Ovary (tissue), 3 donors: Measurements from ENCODE around the gene NUS1.

Source experiments
- EP300 ChIP-seq: sonication (generic); formaldehyde crosslinking; IDR thresholded peaks from one replicate; pipeline ENCODE4 v1.6.1; 2017; ENCODE audit warnings: antibody characterized with exemption
- POLR2A ChIP-seq: fragments of 450-650 bp; IDR thresholded peaks from one replicate; pipeline ENCODE4 v1.6.1; 2017; ENCODE audit warnings: antibody characterized with exemption, mild to moderate bottlenecking, moderate library complexity
- TF ChIP-seq, protein P1 (sequence below), 3 donors: fragments of 450-650 bp in 2 of 3; fragments of 200-600 bp in 1 of 3; IDR thresholded peaks; one replicate each; pipeline versions ENCODE4 v1.5.1 to v1.8.0; 2016 to 2022; ENCODE audit warnings: antibody characterized with exemption in 3 of 3, mild to moderate bottlenecking in 1 of 3
- donor health status: DM: no; HTN: no; CAD: no.

DNA sequence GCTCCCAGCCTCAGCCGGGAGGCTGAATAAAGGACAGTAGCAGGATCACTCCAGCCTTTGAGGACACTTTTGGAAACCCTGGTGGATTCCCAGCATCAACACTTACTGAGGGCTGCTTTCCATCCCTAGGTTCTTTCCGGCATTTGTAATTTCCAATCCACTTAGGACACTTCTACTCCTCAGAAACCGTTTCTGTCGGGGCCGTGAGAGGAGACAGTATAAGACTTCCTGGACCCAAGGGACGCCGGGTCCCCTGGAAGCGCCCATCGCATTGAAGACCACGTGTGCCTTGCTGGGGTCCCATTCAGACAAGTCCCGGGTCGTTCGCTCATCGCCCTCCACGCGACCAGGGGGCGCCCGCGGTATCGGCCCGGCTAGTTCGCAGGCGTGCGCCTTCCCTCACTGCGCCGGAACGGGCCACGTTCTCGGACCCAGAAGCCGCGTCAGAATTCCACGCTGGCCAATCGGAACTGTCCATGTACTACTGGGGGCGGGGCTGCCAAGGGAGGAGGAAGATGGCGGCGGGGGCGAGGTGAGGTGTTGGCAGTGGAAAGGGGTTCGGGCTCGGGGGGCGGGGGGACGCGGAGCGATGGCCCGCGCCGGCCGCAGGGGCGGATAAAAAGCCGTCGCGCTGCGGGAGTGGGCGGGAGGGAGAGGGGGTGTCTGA lies at the start of gene NUS1:
- TF ChIP-seq, protein P1, sequence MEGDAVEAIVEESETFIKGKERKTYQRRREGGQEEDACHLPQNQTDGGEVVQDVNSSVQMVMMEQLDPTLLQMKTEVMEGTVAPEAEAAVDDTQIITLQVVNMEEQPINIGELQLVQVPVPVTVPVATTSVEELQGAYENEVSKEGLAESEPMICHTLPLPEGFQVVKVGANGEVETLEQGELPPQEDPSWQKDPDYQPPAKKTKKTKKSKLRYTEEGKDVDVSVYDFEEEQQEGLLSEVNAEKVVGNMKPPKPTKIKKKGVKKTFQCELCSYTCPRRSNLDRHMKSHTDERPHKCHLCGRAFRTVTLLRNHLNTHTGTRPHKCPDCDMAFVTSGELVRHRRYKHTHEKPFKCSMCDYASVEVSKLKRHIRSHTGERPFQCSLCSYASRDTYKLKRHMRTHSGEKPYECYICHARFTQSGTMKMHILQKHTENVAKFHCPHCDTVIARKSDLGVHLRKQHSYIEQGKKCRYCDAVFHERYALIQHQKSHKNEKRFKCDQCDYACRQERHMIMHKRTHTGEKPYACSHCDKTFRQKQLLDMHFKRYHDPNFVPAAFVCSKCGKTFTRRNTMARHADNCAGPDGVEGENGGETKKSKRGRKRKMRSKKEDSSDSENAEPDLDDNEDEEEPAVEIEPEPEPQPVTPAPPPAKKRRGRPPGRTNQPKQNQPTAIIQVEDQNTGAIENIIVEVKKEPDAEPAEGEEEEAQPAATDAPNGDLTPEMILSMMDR (IDR thresholded peaks at IDR 0.05) = peak; percentile 42 to 82 (median 55)
- TF ChIP-seq POLR2A (peak; percentile 23), EP300 (no peak)
